Stomach (tissue), 9 donors: ENCODE measurements around the gene AP3D1. TPM values are rescaled to one million over a fixed set of nuclear protein-coding genes. Genes with fewer than 3 reads are reported as not detected.
A peak's percentile ranks its signal among the peaks of the same experiment; 100 is the strongest.
"Not testable (repeated sequence)": the region's sequence is repeated elsewhere in the genome, so short reads cannot be mapped to it uniquely, and the experiment has no call there.

Experiments
- DNase-seq, 2 donors: peaks; one replicate each; pipeline versions ENCODE4 v3.0.0 to v3.0.0-alpha.2; 2013 to 2019
- H3K27ac ChIP-seq, 5 donors: fragments of 200-600 bp in 4 of 5; sonication (generic) in 4 of 5; one replicate each; pipeline ENCODE4 v1.5.1; 2013 to 2019; ENCODE audit warnings: mild to moderate bottlenecking in 1 of 5, moderate library complexity in 1 of 5
- H3K27me3 ChIP-seq, 3 donors: fragments of 200-600 bp; sonication (generic); one replicate each; pipeline ENCODE4 v1.5.1; 2017 to 2019; ENCODE audit warnings: mixed run types in 1 of 3
- H3K36me3 ChIP-seq, 4 donors: fragments of 200-600 bp; sonication (generic); 1 replicate in 3 of 4; 2 replicates in 1 of 4; pipeline ENCODE4 v1.5.1; 2016 to 2019
- H3K4me1 ChIP-seq, 4 donors: fragments of 200-600 bp; sonication (generic); one replicate each; pipeline ENCODE4 v1.5.1; 2016 to 2019
- H3K4me3 ChIP-seq, 4 donors: fragments of 200-600 bp; sonication (generic) in 3 of 4; one replicate each; pipeline ENCODE4 v1.5.1; 2016 to 2019; ENCODE audit warnings: mild to moderate bottlenecking in 1 of 4
- H3K9me3 ChIP-seq, 4 donors: fragments of 200-600 bp; sonication (generic); one replicate each; pipeline ENCODE4 v1.5.1; 2016 to 2019
- CTCF ChIP-seq, 7 experiments: fragments of 450-650 bp in 4 of 7; fragments of 200-600 bp in 3 of 7; sonication (generic) in 3 of 7; IDR thresholded peaks; one replicate each; pipeline ENCODE4 v1.5.1; 2016 to 2019; ENCODE audit warnings: antibody characterized with exemption in 7 of 7, control low read depth in 2 of 7, mild to moderate bottlenecking in 1 of 7
- EP300 ChIP-seq: sonication (generic); formaldehyde crosslinking; IDR thresholded peaks from one replicate; pipeline ENCODE4 v1.6.1; 2017; ENCODE audit warnings: antibody characterized with exemption
- POLR2A ChIP-seq, 4 donors: fragments of 450-650 bp; IDR thresholded peaks; one replicate each; pipeline ENCODE4 v1.6.1; 2016; ENCODE audit warnings: antibody characterized with exemption in 4 of 4, control low read depth in 2 of 4, mild to moderate bottlenecking in 1 of 4, moderate library complexity in 1 of 4
- POLR2AphosphoS5 ChIP-seq, 3 donors: sonication (generic); formaldehyde crosslinking; IDR thresholded peaks; one replicate each; pipeline ENCODE4 v1.6.1; 2016; ENCODE audit warnings: antibody characterized with exemption in 3 of 3
- WGBS, 5 donors: extraction: QIAGEN DNeasy Blood & Tissue Kit in 3 of 5; methylation state at CpG; one replicate each; pipeline versions ENCODE4 v1.1.5 to v1.1.7; 2013 to 2018; 5-methylcytosine and 5-hydroxymethylcytosine counted together
- intact Hi-C: fragments of 100-400 bp; cut with DNase I; formaldehyde crosslinking; loops from one replicate; pipeline ENCODE4 v1.15.1; 2023; ENCODE audit warnings: low total_unique reads
- polyA plus RNA-seq, 3 donors: library from polyadenylated mRNA; stranded (reverse); fragments of 200-250 nt; gene quantifications; one replicate each; pipeline ENCODE4 v1.2.3, GENCODE V29; 2013
- total RNA-seq, 5 donors: library from RNA; depleted of rRNA; stranded (reverse); fragments of >200 nt; gene quantifications; one replicate each; pipeline versions ENCODE4 v1.1.0 to v1.2.3, GENCODE V29; 2014 to 2016
- donor health status: healthy with polysubstance abuse.
- donor health status: Bipolar disorder and iron deficiency.
- donor health status: healthy.

Gene AP3D1
- total and polyA plus RNA-seq, 8 donors, result 49.0 to 340 (median 85.0) TPM

- 69 to 86% (median 79%) methylated on average over 14 to 23 of the region's 23 CpGs for WGBS, 5 donors
- no peak for DNase-seq
- H3K27me3 ChIP-seq, result no peaks in the 10 kb centered on the region
- peaks cover 26 to 48% (median 47%) of the 10 kb centered on the region in 4 donors for H3K36me3 ChIP-seq
- peaks cover 22 to 45% (median 39%) of the 10 kb centered on the region in 4 donors for H3K4me1 ChIP-seq
- TF ChIP-seq POLR2AphosphoS5 (IDR thresholded peaks at IDR 0.05) (no peak), CTCF (IDR thresholded peaks at IDR 0.05) (no peak), EP300 (no peak), POLR2A (IDR thresholded peaks at IDR 0.05) (no peak)
- H3K27ac ChIP-seq, result peak overlapping the region in 4 of 5 donors; percentile 66 to 100 (median 89)
- H3K4me3 ChIP-seq, result peak overlapping the region in 1 of 4 donors; percentile 59
- no peaks in the 10 kb centered on the region for H3K9me3 ChIP-seq
- intact Hi-C loops, result no loop called here
These were observed 53.5 kb downstream of the AP3D1 start for GRCh38 chr19:2097886-2098327.

GRCh38 chr19:2097203-2097885, 54.0 kb downstream of the AP3D1 start:
- intact Hi-C loops, result no loop called here

GRCh38 chr19:2096480-2097202, 54.7 kb downstream of the AP3D1 start, which contains the start of gene IZUMO4:
Gene IZUMO4 (plus strand): TSS chr19:2096915. CDS start chr19:2096946, 31 bp downstream.
- intact Hi-C loops, result no loop called here
- WGBS, 5 donors, result 0 to 1% (median 1%) methylated on average over 11 to 70 of the region's 70 CpGs
- DNase-seq, result peak; percentile 100
- TF ChIP-seq EP300 (no peak), POLR2A (IDR thresholded peaks at IDR 0.05) (no peak), CTCF (IDR thresholded peaks at IDR 0.05) (peak in 3 of 7 experiments; percentile 27 to 52 (median 31)), POLR2AphosphoS5 (IDR thresholded peaks at IDR 0.05) (peak in 2 of 3 donors; percentile 32 to 55)
- Histone ChIP-seq H3K4me1 (peaks cover 24 to 58% (median 51%) of the 10 kb centered on the region in 4 donors), H3K36me3 (peaks cover 20 to 37% (median 36%) of the 10 kb centered on the region in 4 donors), H3K9me3 (no peaks in the 10 kb centered on the region), H3K4me3 (peak within 1 kb of the TSS; percentile 59 to 83 (median 80)), H3K27me3 (no peaks in the 10 kb centered on the region), H3K27ac (peak within 1 kb of the TSS; percentile 88 to 100 (median 98))

More at GRCh38 chr19:2097203-2097885, 54.0 kb downstream of the AP3D1 start:
- TF ChIP-seq POLR2AphosphoS5 (IDR thresholded peaks at IDR 0.05) (no peak), POLR2A (IDR thresholded peaks at IDR 0.05) (no peak), CTCF (IDR thresholded peaks at IDR 0.05) (no peak), EP300 (no peak)
- DNase-seq, result peak in 1 of 2 donors; percentile 62
- Histone ChIP-seq H3K36me3 (peaks cover 26 to 44% (median 43%) of the 10 kb centered on the region in 4 donors), H3K4me1 (peaks cover 22 to 51% (median 44%) of the 10 kb centered on the region in 4 donors), H3K27ac (peak overlapping the region; percentile 66 to 100 (median 83)), H3K27me3 (no peaks in the 10 kb centered on the region), H3K4me3 (peak overlapping the region; percentile 45 to 59 (median 50)), H3K9me3 (no peaks in the 10 kb centered on the region)
- WGBS, 5 donors, result 11 to 30% (median 13%) methylated on average over 16 to 30 of the region's 30 CpGs

GRCh38 chr19:2096034-2096479, 55.3 kb downstream of the AP3D1 start, which contains the start of gene MOB3A:
Gene MOB3A (minus strand): TSS chr19:2096326. CDS start chr19:2078560, 17,766 bp downstream.
- H3K36me3 ChIP-seq, result peaks cover 14 to 31% (median 30%) of the 10 kb centered on the region in 4 donors
- TF ChIP-seq POLR2A (IDR thresholded peaks at IDR 0.05) (peak in 1 of 4 donors; percentile 54), POLR2AphosphoS5 (IDR thresholded peaks at IDR 0.05) (peak; percentile 76 to 95 (median 93)), EP300 (peak; percentile 50), CTCF (IDR thresholded peaks at IDR 0.05) (peak in 5 of 7 experiments; percentile 24 to 60 (median 49))
- H3K9me3 ChIP-seq, result no peaks in the 10 kb centered on the region
- H3K27ac ChIP-seq, result peak within 1 kb of the TSS; percentile 88 to 100 (median 98)
- WGBS, 5 donors, result 0 to 3% (median 0%) methylated on average over 8 to 56 of the region's 56 CpGs
- H3K27me3 ChIP-seq, result no peaks in the 10 kb centered on the region
- DNase-seq, result peak; percentile 92 to 97
- H3K4me3 ChIP-seq, result peak within 1 kb of the TSS; percentile 59 to 83 (median 80)
- intact Hi-C loops, result no loop called here
- H3K4me1 ChIP-seq, result peaks cover 30 to 63% (median 56%) of the 10 kb centered on the region in 4 donors

- Histone ChIP-seq H3K27ac (peak overlapping the region in 4 of 5 donors; percentile 39 to 100 (median 89)), H3K4me1 (peaks cover 41 to 90% (median 84%) of the 10 kb centered on the region in 4 donors), H3K36me3 (peaks cover 0 to 15% (median 9%) of the 10 kb centered on the region in 4 donors), H3K4me3 (peak overlapping the region in 1 of 4 donors; percentile 15)
- H3K9me3 ChIP-seq, intact Hi-C loops, DNase-seq, H3K27me3 ChIP-seq: not testable (repeated sequence)
- 88 to 96% (median 94%) methylated on average over 13 of the region's 13 CpGs for WGBS, 5 donors
These were observed 59.3 kb downstream of the AP3D1 start for GRCh38 chr19:2091926-2092525.
